ENCODE results near the gene CNPY4.
"Not testable (repeated sequence)": the region's sequence is repeated elsewhere in the genome, so short reads cannot be mapped to it uniquely, and the experiment has no call there.

CNPY4 gene

DNA sequence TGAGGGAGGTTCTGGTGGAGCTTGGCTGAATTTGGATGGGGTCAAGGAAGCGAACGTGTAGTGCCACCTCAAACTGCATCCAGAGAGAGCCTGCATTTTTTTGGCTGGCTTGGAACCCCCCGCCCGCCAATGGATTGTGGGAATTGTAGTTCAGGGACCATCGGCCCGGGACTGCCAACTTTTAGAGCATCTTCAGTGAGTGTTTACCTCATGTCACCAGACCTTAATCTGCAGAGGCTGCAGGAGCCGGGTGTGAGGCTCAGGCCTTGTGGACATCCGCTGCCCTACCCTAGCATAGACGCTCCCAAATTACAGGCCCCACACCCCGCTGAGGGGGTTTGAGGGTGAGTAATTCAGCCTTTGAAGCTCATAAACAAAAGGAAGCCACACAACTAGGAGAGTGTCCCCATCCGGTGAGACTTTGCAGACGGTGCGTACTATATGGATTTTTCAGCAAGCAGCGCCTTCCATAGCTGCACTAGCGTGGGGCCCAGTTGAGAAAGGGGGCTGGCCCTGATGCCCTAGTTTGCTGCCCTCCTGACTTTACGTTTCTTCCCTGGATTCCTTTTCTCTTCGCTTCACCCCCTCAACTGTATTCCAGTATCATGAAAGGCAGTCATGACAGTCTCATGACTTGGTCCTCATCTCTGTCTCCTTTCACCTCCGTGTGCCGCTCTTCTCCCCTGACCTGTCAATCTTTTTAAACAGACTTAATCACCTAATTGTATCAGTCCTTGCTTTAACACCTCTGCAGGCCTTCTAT, 717 bp downstream of the CNPY4 start:
- no peak for DNase-seq

DNA sequence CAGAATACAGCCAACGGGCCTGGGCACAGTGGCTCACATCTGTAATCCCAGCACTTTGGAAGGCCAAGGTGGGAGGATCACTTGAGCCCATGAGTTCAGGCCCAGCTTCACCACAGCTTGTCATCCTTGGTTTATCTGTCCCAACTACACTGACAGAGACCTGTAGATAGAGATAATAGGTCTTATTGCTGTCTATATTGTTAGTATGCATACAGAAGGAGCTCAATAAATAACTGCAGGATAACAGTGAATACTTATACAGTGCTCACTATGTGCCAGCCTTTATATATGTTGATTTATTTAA, 1.3 kb downstream of the CNPY4 start:
- DNase-seq, result no peak

DNA sequence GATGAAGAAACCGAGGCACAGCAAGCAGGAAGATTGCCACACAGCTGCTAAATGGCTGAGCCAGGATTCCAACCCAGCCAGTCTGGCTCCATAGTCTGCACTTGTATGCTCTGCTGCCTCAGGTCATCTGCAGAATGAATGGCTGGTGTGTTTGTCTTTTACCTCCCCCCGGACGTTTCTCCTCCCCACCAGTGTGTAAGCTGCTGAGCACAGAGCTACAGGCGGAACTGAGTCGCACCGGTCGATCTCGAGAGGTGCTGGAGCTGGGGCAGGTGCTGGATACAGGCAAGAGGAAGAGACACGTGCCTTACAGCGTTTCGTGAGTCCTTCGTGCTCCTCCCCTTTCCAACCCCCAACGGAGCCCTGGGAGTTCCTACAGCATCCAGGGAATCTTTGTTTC, 2.6 kb downstream of the CNPY4 start:
- no peak for DNase-seq

DNA sequence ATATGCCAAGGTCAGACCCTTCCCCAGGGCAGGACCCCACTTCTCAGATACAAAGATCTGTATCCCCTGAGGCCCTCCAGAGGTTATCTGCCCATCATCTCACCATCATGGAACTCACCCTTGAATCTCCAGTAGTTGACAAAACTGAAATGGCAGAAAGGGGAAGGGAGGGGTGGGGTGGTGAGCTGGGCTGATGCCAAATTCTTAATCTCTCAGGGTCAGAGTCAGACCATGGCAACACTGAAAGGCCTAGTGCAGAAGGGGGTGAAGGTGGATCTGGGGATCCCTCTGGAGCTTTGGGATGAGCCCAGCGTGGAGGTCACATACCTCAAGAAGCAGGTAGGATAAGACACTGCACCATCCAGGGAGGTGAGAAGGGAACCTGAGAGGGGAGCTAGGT, 3.1 kb downstream of the CNPY4 start:
- no peak for DNase-seq

DNA sequence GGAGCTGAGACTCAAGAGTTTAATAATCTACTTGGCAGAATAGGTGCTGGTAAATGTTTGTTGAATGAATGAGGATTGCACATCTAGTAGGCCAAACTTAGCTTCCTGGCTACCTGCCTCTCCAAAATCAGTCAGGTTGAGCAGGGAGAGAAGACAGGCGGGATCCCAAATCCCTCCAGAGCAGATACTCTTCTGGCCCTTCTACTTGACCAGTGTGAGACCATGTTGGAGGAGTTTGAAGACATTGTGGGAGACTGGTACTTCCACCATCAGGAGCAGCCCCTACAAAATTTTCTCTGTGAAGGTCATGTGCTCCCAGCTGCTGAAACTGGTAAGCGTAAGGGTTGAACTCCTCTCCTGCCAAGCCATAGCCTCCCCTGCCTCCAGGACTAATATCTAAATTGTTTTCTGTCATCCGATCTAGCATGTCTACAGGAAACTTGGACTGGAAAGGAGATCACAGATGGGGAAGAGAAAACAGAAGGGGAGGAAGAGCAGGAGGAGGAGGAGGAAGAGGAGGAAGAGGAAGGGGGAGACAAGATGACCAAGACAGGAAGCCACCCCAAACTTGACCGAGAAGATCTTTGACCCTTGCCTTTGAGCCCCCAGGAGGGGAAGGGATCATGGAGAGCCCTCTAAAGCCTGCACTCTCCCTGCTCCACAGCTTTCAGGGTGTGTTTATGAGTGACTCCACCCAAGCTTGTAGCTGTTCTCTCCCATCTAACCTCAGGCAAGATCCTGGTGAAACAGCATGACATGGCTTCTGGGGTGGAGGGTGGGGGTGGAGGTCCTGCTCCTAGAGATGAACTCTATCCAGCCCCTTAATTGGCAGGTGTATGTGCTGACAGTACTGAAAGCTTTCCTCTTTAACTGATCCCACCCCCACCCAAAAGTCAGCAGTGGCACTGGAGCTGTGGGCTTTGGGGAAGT, 5.1 kb downstream of the CNPY4 start:
- no peak for DNase-seq

DNA sequence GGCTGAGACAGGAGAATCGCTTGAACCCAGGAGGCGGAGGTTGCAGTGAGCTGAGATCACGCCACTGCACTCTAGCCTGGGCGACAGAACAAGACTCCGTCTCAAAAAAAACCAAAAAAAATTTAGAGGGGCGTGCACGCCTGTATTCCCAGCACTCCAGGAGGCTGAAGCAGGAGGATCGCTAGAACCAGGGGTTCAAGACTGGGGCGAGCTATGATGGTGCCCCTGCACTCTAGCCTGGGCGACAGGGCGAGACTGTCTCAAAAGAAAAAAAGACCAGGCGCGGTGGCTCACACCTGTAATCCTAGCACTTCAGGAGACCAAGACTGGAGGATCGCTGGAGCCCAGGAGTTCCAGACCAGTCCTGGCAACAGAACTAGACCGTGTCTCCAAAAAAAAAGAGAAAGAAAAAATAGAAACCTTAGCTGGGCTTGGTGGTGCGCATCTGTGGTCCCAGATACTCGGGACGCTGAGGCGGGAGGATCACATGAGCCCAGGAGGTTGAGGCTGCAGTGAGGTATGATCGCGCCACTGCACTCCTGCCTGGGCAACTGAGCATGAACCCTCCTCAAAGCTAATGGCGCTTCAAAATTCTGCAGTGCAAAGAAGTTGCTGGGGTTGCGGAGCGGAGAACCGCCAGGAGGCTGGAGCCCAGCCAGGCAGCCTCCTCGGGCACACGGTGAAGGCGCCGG, 7.0 kb downstream of the CNPY4 start:
- peak; percentile 62 for DNase-seq

DNA sequence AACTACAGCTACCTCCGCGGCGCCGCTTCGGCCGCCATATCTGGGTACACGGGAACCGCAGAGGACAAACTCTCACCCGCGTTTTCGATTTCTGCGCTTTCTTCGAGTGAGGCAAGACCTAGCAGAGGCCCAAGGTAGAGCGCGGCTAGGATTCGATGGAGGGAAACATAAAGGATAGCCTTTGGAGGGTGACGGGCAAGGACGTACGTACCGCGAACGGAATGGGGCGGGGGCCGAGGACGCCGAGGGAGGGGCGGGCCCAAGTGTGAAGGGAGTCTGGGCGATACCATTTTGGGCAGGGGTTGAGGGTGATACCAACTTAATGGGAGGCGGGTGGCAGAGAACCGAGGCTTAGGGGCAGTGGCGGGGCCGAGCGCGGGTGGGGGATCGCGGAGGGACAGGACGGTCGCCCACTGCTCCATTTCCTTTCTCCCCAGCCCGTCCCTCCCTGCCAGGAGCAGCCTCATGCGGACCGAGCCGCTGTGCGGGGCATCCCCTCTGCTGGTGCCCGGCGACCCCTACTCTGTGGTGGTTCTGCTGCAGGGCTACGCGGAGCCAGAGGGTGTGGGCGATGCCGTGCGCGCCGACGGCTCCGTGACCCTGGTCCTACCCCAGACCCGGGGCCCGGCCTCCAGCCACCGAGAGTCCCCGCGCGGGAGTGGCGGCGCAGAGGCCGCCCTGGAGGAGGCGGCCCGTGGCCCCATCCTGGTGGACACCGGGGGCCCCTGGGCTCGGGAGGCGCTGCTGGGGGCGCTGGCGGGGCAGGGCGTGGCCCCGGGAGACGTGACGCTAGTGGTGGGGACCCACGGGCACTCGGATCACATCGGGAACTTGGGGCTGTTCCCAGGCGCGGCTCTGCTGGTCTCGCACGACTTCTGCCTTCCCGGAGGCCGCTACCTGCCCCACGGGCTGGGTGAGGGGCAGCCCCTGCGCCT, 7.8 kb downstream of the CNPY4 start, which contains the start of gene MBLAC1:
Gene MBLAC1, plus strand, starts transcription at position 37 of the 935 bp plus-strand sequence. Its CDS starts 429 bp downstream, at position 466.
- peak; percentile 95 for DNase-seq

DNA sequence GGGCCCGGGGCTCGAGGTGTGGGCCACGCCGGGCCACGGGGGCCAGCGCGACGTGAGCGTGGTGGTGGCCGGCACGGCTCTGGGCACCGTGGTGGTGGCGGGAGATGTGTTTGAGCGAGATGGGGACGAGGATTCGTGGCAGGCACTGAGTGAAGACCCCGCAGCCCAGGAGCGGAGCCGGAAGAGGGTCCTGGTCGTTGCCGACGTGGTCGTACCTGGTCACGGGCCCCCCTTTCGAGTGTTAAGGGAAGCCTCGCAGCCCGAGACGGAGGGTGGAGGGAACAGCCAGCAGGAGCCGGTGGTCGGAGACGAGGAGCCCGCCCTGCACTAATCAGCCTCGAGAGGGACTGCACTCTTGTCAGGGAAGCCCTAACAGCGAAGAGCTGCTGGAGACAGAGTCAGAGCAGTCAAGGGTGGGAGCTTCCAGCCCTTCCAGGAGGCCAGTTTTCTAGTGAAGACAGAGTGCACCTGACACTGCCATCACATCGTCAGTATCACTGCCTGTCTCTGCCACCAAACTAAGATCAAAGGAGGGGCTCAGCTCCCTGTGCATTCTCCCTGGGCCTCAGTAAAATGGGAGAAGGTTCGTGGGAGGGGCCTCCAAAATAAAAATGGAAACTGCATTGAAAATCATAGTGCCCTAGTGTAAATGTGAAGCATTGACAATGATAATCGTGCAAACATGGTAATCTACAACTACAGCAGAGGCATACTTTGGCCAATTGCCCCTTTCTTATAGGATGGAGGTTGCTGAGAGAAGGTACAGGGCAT, 8.6 kb downstream of the CNPY4 start:
- DNase-seq, result peak; percentile 74

DNA sequence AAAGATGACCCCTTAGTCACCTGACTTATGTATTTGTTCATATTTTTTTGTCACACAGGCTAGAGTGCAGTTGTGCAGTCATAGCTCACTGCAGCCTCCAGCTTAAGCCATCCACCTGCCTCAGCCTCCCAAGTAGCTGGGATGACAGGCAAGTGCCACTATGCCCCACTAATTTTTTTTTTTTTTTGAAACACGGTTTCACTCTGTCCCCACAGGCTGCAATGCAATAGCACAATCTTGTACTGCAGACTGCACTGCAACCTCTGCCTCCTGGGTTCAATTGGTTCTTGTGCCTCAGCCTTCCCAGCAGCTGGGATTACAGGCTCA, 9.2 kb downstream of the CNPY4 start:
- no peak for DNase-seq

DNA sequence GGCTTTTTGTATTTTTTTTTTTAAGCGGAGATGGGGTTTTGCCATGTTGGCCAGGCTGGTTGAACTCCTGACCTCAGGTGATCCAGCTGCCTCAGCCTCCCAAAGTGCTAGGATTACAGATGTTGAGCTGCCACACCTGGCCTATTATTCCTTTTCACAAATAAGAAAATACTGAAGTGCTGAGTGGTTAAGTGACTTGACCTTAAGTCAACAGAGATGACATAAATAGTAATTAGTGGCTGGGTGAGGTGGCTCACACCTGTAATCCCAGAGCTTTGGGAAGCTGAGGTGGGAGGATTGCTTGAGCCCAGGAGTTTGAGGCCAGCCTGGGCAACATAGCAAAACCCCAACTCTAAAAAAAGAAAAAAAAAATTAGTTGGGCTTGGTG, 10.8 kb downstream of the CNPY4 start:
- DNase-seq, result not testable (repeated sequence)

DNA sequence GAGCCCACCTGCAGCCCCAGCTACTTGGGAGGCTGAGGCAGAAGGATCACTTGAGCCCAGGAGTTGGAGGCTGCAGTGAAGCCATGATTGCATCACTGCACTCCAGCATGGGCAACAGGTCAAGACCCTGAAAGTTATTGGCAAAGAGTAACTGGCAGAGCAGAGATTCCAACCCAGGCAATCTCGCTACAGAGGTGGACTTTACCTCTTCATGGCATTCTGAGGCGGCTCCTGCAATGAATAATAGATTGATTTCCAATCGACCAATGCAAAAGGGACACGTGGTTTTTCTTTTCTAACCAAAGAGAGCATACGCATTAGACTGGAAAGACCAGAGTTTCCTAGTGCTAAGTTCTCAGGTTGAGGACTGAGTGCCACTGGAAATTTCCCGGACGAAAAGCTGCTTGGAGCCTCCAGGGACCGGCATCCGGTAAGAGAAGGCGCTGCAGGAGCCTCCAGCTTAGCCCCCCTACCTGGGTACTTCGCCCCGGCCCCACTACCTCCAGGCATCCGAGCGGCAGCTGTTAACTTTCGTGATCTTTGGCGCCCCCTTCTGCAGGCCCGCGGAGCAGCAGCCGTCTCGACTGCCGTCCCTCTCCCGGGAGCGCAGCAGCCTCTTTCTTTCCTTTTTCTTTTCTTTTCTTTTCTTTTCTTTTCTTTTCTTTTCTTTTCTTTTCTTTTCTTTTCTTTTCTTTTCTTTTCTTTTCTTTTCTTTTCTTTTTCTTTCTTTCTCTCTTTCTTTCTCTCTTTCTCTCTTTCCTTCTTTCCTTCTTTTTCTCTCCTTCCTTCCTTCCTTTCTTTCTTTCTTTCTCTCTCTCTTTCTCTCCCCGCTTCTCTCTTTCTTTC, 11.4 kb downstream of the CNPY4 start:
- DNase-seq, result peak; percentile 90

DNA sequence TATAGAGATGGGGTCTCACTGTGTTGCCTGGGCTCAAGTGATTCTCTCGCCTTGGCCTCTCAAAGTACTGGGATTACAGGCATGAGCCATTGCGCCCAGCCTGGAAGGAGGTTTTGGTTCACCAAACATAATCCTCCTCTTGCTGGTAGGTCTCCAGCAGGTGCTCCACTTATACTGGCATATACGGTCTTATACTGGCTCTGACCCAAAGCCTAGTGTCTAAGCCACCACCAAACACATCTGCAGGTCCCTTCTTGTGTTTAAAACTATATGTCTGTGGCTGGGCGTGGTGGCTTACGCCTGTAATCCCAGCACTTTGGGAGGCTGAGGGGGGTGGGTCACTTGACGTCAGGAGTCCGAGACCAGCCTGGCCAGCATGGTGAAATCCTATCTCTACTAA, 12.7 kb downstream of the CNPY4 start:
- no peak for DNase-seq

DNA sequence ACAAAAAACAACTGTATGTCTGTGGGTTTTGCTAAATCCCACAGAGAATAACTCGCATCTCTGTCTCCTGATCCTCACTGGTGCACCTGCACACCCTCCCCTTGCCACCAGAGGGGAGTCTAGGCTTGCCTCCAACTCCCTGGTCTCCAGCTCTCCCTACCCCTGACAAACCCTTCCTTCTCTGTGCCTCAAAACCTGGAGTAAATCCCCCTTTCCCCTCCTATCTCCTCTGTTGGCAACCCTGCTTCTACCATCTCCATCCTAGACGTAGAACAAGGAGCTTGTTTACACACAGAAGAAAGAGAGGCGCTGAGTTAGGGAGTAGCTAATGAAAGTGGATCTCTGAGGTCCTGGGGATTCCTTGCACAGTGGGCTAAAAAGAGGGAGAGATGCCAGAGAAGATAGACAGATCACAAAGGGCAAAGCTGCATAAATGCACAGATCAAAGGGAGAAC, 13.3 kb downstream of the CNPY4 start:
- DNase-seq, result no peak

DNA sequence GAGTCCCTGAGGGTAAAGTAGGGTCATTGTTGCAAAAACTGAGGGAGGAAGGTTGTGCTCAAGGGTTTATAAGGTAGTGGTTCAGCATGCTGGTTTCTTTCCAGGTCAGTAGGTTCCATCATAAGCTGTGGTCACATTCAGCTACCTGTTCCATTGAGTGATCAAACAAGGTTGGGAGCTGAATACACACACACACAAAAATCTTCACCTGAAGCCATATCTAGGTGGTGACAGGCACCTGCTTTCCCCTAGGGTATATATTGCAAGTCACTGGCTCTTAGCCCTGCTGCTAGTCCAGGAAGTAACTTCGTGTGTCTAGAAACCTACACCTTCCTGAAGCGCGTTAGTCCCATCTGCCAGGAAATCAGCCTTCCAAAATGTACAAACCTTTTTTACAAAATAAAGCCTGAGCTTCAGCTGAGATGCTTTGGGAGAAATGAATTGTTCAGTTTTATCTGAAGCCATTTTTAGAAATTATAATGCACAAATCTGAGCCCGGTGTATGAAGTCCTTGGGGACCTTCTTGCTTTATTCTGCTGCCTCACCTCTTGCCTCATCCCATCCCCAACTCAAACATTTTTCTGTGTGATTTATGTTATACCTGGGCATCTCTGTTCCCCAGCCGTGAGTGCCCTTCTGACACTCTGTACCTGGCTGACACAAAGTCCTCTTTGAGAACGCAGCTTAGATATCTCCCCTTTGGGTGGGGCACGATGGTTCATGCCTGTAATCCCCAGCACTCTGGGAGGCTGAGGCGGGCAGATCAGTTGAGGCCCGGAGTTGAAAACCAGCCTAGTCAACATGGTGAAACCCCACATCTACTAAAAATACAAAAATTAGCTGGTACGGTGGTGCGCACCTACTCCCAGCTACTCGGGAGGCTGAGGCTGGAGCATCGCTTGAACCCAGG, 18.7 kb downstream of the CNPY4 start:
- DNase-seq, result no peak

DNA sequence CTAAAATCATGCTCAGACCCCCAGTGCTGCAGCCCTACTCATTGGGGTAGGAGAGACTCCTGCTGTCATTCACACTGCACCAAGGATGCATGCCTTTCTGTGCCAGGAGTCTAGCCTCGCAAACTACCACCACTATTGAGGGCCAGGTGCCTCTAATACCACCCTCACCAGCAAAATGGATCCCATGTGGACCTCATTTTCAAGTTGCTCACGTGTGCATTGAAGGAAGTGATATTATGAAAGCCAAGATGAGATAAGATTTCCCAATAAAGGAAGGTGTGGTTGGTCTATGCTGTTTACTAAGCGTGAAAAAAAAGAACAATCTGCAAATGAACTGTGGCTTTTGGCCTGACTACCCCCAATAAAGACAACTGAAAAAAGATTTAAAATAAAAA, 22.1 kb downstream of the CNPY4 start:
- DNase-seq, result no peak

DNA sequence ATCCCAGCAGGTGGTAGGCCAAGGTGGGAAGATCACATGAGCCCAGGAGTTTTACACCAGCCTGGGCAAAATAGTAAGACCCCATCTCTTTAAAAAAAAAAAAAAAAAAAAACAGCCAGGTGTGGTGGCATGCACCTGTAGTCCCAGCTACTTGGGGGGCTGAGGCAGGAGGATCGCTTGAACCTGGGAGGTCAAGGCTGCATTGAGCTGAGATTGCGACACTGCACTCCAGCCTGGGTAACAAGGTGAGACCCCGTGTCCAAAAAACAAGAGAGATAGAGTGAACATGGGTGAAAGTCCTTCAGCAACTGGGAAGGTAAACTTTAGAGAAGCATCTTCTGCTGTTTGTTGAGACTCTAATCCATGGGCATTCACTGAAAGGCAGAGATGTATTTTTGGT, 23.0 kb downstream of the CNPY4 start:
- no peak for DNase-seq

DNA sequence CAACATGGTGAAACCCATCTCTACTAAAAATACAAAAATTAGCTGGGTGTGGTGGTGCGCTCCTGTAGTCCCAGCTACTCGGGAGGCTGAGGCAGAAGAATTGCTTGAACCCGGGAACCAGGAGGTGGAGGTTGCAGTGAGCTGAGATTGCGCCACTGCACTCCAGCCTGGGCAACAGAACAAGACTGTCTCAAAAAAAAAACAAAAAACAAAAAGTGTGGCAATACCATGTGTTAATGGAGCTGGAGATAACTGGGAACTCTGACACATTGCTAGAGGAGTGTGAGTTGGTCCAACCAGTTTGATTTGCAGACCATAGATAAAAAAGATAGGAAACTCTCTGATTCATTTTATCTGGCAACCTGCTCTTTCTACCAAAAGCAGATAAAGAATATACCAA, 26.9 kb downstream of the CNPY4 start:
- DNase-seq, result not testable (repeated sequence)

DNA sequence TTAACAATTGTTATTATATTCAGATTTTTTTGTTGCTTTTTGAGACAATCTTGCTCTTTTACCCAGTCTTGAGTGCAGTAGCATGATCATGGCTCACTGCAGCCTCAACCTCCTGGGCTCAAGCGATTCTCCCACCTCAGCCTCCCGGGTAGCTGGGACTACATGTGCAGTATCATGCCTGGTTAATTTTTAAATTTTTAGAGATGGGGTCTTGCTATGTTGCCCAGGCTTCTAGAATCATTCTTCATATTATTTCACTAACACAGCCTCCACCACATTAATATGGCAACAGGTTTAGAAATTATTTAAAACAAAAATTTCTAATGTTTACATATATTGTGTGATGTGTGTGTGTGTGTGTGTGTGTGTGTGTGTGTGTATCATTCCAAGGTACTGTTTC, 27.8 kb downstream of the CNPY4 start:
- DNase-seq, result no peak

DNA sequence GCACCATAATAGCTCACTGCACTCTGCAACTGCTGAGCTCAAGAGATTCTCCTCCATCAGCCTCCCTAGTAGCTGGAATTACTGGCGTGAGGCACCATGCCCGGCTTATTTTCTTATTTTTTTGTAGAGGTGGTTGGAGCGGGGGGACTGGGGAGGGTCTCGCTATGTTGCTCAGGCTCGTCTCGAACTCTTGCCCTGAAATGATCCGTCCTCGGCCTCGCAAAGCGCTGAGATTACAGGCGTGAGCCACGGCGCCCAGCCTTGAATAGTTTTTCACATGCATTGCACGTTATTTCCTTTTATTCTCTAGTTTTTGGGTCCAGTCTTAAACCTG, 28.8 kb downstream of the CNPY4 start:
- no peak for DNase-seq
